WTC11 (cell line): ENCODE results near the gene ATF4. TPM values are rescaled to one million over a fixed set of nuclear protein-coding genes. Genes with fewer than 3 reads are reported as not detected.
A peak's percentile ranks its signal among the peaks of the same experiment; 100 is the strongest.

Experiments used
- CTCF ChIP-seq: fragments of 200-600 bp; IDR thresholded peaks from 2 replicates; pipeline ENCODE4 v1.8.0; 2022; ENCODE audit warnings: antibody characterized with exemption
- FOXJ3 ChIP-seq: sonication (generic); formaldehyde crosslinking; IDR thresholded peaks from 2 replicates; pipeline ENCODE4 v1.9.0; 2021; ENCODE audit warnings: missing genetic modification reagents, mild to moderate bottlenecking, borderline replicate concordance
- FOXP1 ChIP-seq: sonication (generic); formaldehyde crosslinking; IDR thresholded peaks from 2 replicates; pipeline ENCODE4 v1.8.0; 2022; ENCODE audit warnings: missing genetic modification reagents, mild to moderate bottlenecking, moderate library complexity, borderline replicate concordance
- GABPB1 ChIP-seq: sonication (generic); formaldehyde crosslinking; IDR thresholded peaks from 2 replicates; pipeline ENCODE4 v1.8.1; 2023; ENCODE audit warnings: mild to moderate bottlenecking, missing genetic modification reagents
- HMGXB4 ChIP-seq: sonication (generic); formaldehyde crosslinking; IDR thresholded peaks from 2 replicates; pipeline ENCODE4 v1.8.1; 2023; ENCODE audit warnings: mild to moderate bottlenecking, moderate library complexity, missing genetic modification reagents
- IRF2 ChIP-seq: sonication (generic); formaldehyde crosslinking; IDR thresholded peaks from 2 replicates; pipeline ENCODE4 v1.8.0; 2022; ENCODE audit warnings: low read depth, missing genetic modification reagents, borderline replicate concordance
- JUN ChIP-seq: sonication (generic); formaldehyde crosslinking; IDR thresholded peaks from 2 replicates; pipeline ENCODE4 v1.8.0; 2023; ENCODE audit warnings: mild to moderate bottlenecking, missing genetic modification reagents
- MLX ChIP-seq: sonication (generic); formaldehyde crosslinking; IDR thresholded peaks from 2 replicates; pipeline ENCODE4 v1.8.1; 2023; ENCODE audit warnings: mild to moderate bottlenecking, missing genetic modification reagents, moderate library complexity
- NFATC4 ChIP-seq: fragments of 250-450 bp; sonication (Bioruptor Pico); IDR thresholded peaks from 2 replicates; pipeline ENCODE4 v1.9.0; 2021; ENCODE audit warnings: mild to moderate bottlenecking
- NR1H2 ChIP-seq: sonication (generic); formaldehyde crosslinking; IDR thresholded peaks from 2 replicates; pipeline ENCODE4 v1.9.0; 2021; ENCODE audit warnings: mild to moderate bottlenecking, moderate library complexity, missing genetic modification reagents
- RORB ChIP-seq: fragments of 250-450 bp; sonication (Bioruptor Pico); IDR thresholded peaks from 2 replicates; pipeline ENCODE4 v1.9.0; 2021; ENCODE audit warnings: mild to moderate bottlenecking
- SMAD3 ChIP-seq: sonication (generic); formaldehyde crosslinking; IDR thresholded peaks from 2 replicates; pipeline ENCODE4 v1.8.0; 2022; ENCODE audit warnings: missing genetic modification reagents, mild to moderate bottlenecking, borderline replicate concordance
- STAT6 ChIP-seq: sonication (generic); formaldehyde crosslinking; conservative IDR thresholded peaks from 2 replicates; pipeline ENCODE4 v1.8.1; 2023; ENCODE audit warnings: mild to moderate bottlenecking, low read depth, missing genetic modification reagents, moderate library complexity
- TP53 ChIP-seq: sonication (generic); formaldehyde crosslinking; IDR thresholded peaks from 2 replicates; pipeline ENCODE4 v1.8.1; 2023; ENCODE audit warnings: mild to moderate bottlenecking, missing genetic modification reagents
- ZNF219 ChIP-seq: sonication (generic); formaldehyde crosslinking; IDR thresholded peaks from 2 replicates; pipeline ENCODE4 v1.8.0; 2023; ENCODE audit warnings: missing genetic modification reagents, mild to moderate bottlenecking, borderline replicate concordance
- ZNF232 ChIP-seq: sonication (generic); formaldehyde crosslinking; IDR thresholded peaks from 2 replicates; pipeline ENCODE4 v1.8.0; 2022; ENCODE audit warnings: mild to moderate bottlenecking, missing genetic modification reagents
- ZNF281 ChIP-seq: sonication (generic); formaldehyde crosslinking; IDR thresholded peaks from 2 replicates; pipeline ENCODE4 v1.8.0; 2023; ENCODE audit warnings: mild to moderate bottlenecking, missing genetic modification reagents
- ZNF396 ChIP-seq: fragments of 250-450 bp; sonication (Bioruptor Pico); IDR thresholded peaks from 2 replicates; pipeline ENCODE4 v1.8.0; 2021; ENCODE audit warnings: mild to moderate bottlenecking, moderate library complexity, borderline replicate concordance
- ZNF416 ChIP-seq: fragments of 250-450 bp; sonication (Bioruptor Pico); IDR thresholded peaks from 2 replicates; pipeline ENCODE4 v1.9.0; 2021; ENCODE audit warnings: mild to moderate bottlenecking, inconsistent platforms
- ZNF512 ChIP-seq: sonication (generic); formaldehyde crosslinking; IDR thresholded peaks from 2 replicates; pipeline ENCODE4 v1.8.1; 2022; ENCODE audit warnings: missing genetic modification reagents, borderline replicate concordance
- ZNF532 ChIP-seq: fragments of 250-450 bp; sonication (Bioruptor Pico); IDR thresholded peaks from 2 replicates; pipeline ENCODE4 v1.9.0; 2021; ENCODE audit warnings: mild to moderate bottlenecking, borderline replicate concordance
- total RNA-seq: library from RNA; stranded (reverse); gene quantifications from 3 replicates; pipeline ENCODE4 v1.2.3, GENCODE V29; 2021

Gene ATF4
- total RNA-seq, 1 experiment from 2014 or later: 460 TPM

- TF ChIP-seq ZNF512 (CRISPR knock-in tag): no peak
- no peak for TF ChIP-seq ZNF396
- no peak for TF ChIP-seq STAT6 (CRISPR knock-in tag)
- no peak for TF ChIP-seq ZNF532
- no peak for TF ChIP-seq FOXJ3 (CRISPR knock-in tag)
- TF ChIP-seq TP53 (CRISPR knock-in tag): peak; percentile 78
- peak; percentile 95 for TF ChIP-seq JUN (CRISPR knock-in tag)
- no peak for TF ChIP-seq SMAD3 (CRISPR knock-in tag)
- TF ChIP-seq FOXP1 (CRISPR knock-in tag): peak; percentile 96
- TF ChIP-seq NR1H2 (CRISPR knock-in tag): 0 out of 2 replicates have a peak, but pooled peaks have one; percentile 77
- peak; percentile 68 for TF ChIP-seq GABPB1 (CRISPR knock-in tag)
- no peak for TF ChIP-seq CTCF
- no peak for TF ChIP-seq ZNF281 (CRISPR knock-in tag)
- no peak; the same call in none of the 2 replicates for TF ChIP-seq ZNF416 (CRISPR knock-in tag)
- TF ChIP-seq ZNF232 (CRISPR knock-in tag): peak; percentile 81; the same call in 1 of the 2 replicates
- 0 out of 2 replicates have a peak, but pooled peaks have one; percentile 62 for TF ChIP-seq MLX (CRISPR knock-in tag)
- TF ChIP-seq ZNF219: peak; percentile 88; the same call in 1 of the 2 replicates
- peak; percentile 60; the same call in 1 of the 2 replicates for TF ChIP-seq NFATC4
- TF ChIP-seq HMGXB4 (CRISPR knock-in tag): peak; percentile 28; the same call in 1 of the 2 replicates
- TF ChIP-seq RORB (CRISPR knock-in tag): peak; percentile 75
- no peak for TF ChIP-seq IRF2 (CRISPR knock-in tag)
Measured at GRCh38 chr22:39520226-39521105, at the start of gene ATF4 (continued).
